ENCODE results near the gene NPAS3.

DNA sequence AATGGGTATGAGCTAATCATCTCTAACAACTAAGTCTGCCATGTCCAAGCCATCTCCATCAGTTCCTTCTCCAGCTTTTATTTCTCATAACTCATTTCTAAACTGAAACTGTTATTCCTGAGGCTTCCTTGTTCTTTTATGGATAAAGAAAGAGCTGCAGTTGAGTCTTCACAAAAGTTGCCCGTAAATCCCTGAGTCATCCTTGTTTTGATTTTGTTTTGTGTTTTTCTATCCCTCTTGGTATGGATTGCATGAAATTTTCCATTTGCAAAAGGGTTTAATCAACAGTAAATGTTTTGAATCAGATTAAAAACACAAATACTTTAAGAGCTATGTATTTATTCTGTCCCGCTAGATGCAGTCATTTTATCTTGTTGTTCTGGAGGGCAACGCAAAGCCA is 721.6 kb downstream of the NPAS3 start:
- TF ChIP-seq POLR2AphosphoS5 (IDR thresholded peaks at IDR 0.05; ENCODE audit: low read depth, low read length) (no peak), POLR2A (IDR thresholded peaks at IDR 0.05; ENCODE audit: low read depth, low read length) (no peak), TAF1 (IDR thresholded peaks at IDR 0.05; ENCODE audit: low read depth, low read length) (no peak), SPI1 (IDR thresholded peaks at IDR 0.05; ENCODE audit: low read depth, low read length) (no peak), PAX5 (IDR thresholded peaks at IDR 0.05; ENCODE audit: insufficient read depth, low read length, severe bottlenecking) (no peak)
